SK-N-SH (cell line): ENCODE results near the gene CDK5RAP1. TPM values are rescaled to one million over a fixed set of nuclear protein-coding genes. Genes with fewer than 3 reads are reported as not detected.

Source experiments
- CTCF ChIA-PET: fragments of 300-600, 350-600 bp; formaldehyde crosslinking; extraction: SDS; loops from one replicate; lab custom pipeline; 2021; lab: Yijun Ruan, JAX
- POLR2A ChIA-PET: fragments of 350-600 bp; sonication (Branson Sonifier 250); formaldehyde crosslinking; extraction: SDS; loops from one replicate; lab custom pipeline; 2020; ENCODE audit warnings: antibody characterized with exemption, inconsistent platforms; lab: Yijun Ruan, JAX
- DNase-seq: peaks from one replicate; pipeline ENCODE4 v3.0.0; 2012
- H2AFZ ChIP-seq: fragments of 200-600 bp; sonication (generic); 2 replicates; pipeline ENCODE4 v1.8.1; 2016; ENCODE audit warnings: antibody characterized with exemption, mild to moderate bottlenecking, low read depth
- H3F3A ChIP-seq: fragments of 200-600 bp; sonication (generic); replicated peaks from 2 replicates; pipeline ENCODE3; 2016; ENCODE audit warnings: antibody characterized with exemption, mild to moderate bottlenecking; ENCODE audit not compliant: insufficient read depth
- H3K27ac ChIP-seq, 2 experiments: fragments of 200-500 bp in 1 of 2; fragments of 200-600 bp in 1 of 2; sonication (Bioruptor generic) in 1 of 2; sonication (generic), shearing (Covaris generic) in 1 of 2; 2 replicates each; pipeline versions ENCODE4 v1.5.1 to v1.6.1; 2014 to 2016; ENCODE audit warnings: low read depth in 2 of 2, inconsistent platforms in 1 of 2, low read length in 1 of 2, mild to moderate bottlenecking in 1 of 2, mixed read lengths in 1 of 2
- H3K27me3 ChIP-seq: fragments of 200-600 bp; sonication (generic), shearing (Covaris generic); 2 replicates; pipeline ENCODE4 v1.6.1; 2016; ENCODE audit warnings: mixed run types; ENCODE audit not compliant: insufficient read depth
- H3K36me3 ChIP-seq, 2 experiments: fragments of 200-500 bp in 1 of 2; fragments of 200-600 bp in 1 of 2; sonication (Bioruptor generic) in 1 of 2; sonication (generic) in 1 of 2; replicated peaks in 1 of 2; 2 replicates each; pipeline versions ENCODE3 to v1.5.1; 2014 to 2016; ENCODE audit warnings: low read length in 1 of 2, mild to moderate bottlenecking in 1 of 2; ENCODE audit not compliant: insufficient read depth in 2 of 2, control insufficient read depth in 1 of 2
- H3K4me1 ChIP-seq, 2 experiments: fragments of 200-500 bp in 1 of 2; fragments of 200-600 bp in 1 of 2; sonication (Bioruptor generic) in 1 of 2; sonication (generic), shearing (Covaris generic) in 1 of 2; 2 replicates each; pipeline versions ENCODE4 v1.5.1 to v1.6.1; 2014 to 2016; ENCODE audit warnings: low read depth in 1 of 2, low read length in 1 of 2, mixed run types in 1 of 2; ENCODE audit not compliant: insufficient read depth in 2 of 2, control insufficient read depth in 1 of 2
- H3K4me2 ChIP-seq: fragments of 200-600 bp; sonication (generic), shearing (Covaris generic); 2 replicates; pipeline ENCODE4 v1.6.1; 2017; ENCODE audit warnings: mixed run types
- H3K4me3 ChIP-seq, 2 experiments: fragments of 200-500 bp in 1 of 2; fragments of 200-600 bp in 1 of 2; sonication (Bioruptor generic) in 1 of 2; sonication (generic), shearing (Covaris generic) in 1 of 2; 2 replicates each; pipeline versions ENCODE4 v1.5.1 to v1.8.1; 2014 to 2016; ENCODE audit warnings: low read depth in 2 of 2, inconsistent platforms in 1 of 2, low read length in 1 of 2, mild to moderate bottlenecking in 1 of 2, mixed read lengths in 1 of 2, moderate library complexity in 1 of 2
- H3K79me2 ChIP-seq: fragments of 200-600 bp; sonication (generic); 2 replicates; pipeline ENCODE4 v1.8.1; 2017; ENCODE audit warnings: mild to moderate bottlenecking; ENCODE audit not compliant: insufficient read depth
- H3K9ac ChIP-seq: fragments of 200-600 bp; sonication (generic); 2 replicates; pipeline ENCODE4 v1.6.1; 2017; ENCODE audit warnings: mixed run types
- H3K9me2 ChIP-seq: fragments of 200-600 bp; sonication (generic); 2 replicates; pipeline ENCODE4 v1.6.1; 2017; ENCODE audit warnings: mixed run types
- H3K9me3 ChIP-seq: fragments of 200-600 bp; sonication (generic); 2 replicates; pipeline ENCODE4 v1.6.1; 2017; ENCODE audit warnings: mixed run types, mild to moderate bottlenecking, moderate library complexity
- H4K20me1 ChIP-seq: fragments of 200-600 bp; sonication (generic); 2 replicates; pipeline ENCODE4 v1.6.1; 2017; ENCODE audit warnings: mild to moderate bottlenecking, mixed run types; ENCODE audit not compliant: insufficient read depth
- CHD2 ChIP-seq: fragments of 150-350 bp; IDR thresholded peaks from 2 replicates; pipeline ENCODE4 v1.6.1; 2018; ENCODE audit warnings: low read length; ENCODE audit not compliant: partially characterized antibody
- CTCF ChIP-seq: fragments of 200-600 bp; sonication (generic); IDR thresholded peaks from 2 replicates; pipeline ENCODE4 v1.6.1; 2017; ENCODE audit warnings: antibody characterized with exemption, mild to moderate bottlenecking, moderate library complexity
- EZH2phosphoT487 ChIP-seq: fragments of 200-600 bp; sonication (generic); IDR thresholded peaks from 2 replicates; pipeline ENCODE4 v1.6.1; 2017; ENCODE audit warnings: low read depth, mixed run types, mild to moderate bottlenecking, antibody characterized with exemption, moderate library complexity, borderline replicate concordance
- FOSL2 ChIP-seq: IDR thresholded peaks from 2 replicates; pipeline ENCODE4 v1.4.0; 2012; ENCODE audit warnings: low read depth, mild to moderate bottlenecking, moderate library complexity, borderline replicate concordance
- GATA2 ChIP-seq: sonication (generic); formaldehyde crosslinking; IDR thresholded peaks from 2 replicates; pipeline ENCODE4 v1.5.0; 2020; ENCODE audit warnings: mild to moderate bottlenecking, missing genetic modification reagents
- MAX ChIP-seq: IDR thresholded peaks from 2 replicates; pipeline ENCODE4 v1.4.0; 2012; ENCODE audit warnings: low read depth
- NFIC ChIP-seq: IDR thresholded peaks from 2 replicates; pipeline ENCODE4 v1.4.0; 2012; ENCODE audit warnings: borderline replicate concordance
- NRF1 ChIP-seq: IDR thresholded peaks from 2 replicates; pipeline ENCODE4 v1.6.1; 2012; ENCODE audit warnings: low read depth, mild to moderate bottlenecking, low read length
- POLR2AphosphoS5 ChIP-seq: IDR thresholded peaks from 2 replicates; pipeline ENCODE4 v1.6.1; 2012; ENCODE audit warnings: low read depth, low read length
- SMC3 ChIP-seq: IDR thresholded peaks from 2 replicates; pipeline ENCODE4 v1.6.1; 2012; ENCODE audit warnings: low read depth, low read length, improper control_type of control experiment
- TCF12 ChIP-seq: IDR thresholded peaks from 2 replicates; pipeline ENCODE4 v1.4.0; 2012
- USF1 ChIP-seq: IDR thresholded peaks from 2 replicates; pipeline ENCODE4 v1.4.0; 2012; ENCODE audit warnings: low read depth, borderline replicate concordance
- USF2 ChIP-seq: fragments of 150-350 bp; IDR thresholded peaks from 2 replicates; pipeline ENCODE4 v1.6.1; 2017; ENCODE audit warnings: antibody characterized with exemption, low read length, low read depth, borderline replicate concordance
- ZBTB33 ChIP-seq: IDR thresholded peaks from 2 replicates; pipeline ENCODE4 v1.4.0; 2012; ENCODE audit warnings: low read depth, borderline replicate concordance
- WGBS: methylation state at CpG from one replicate; pipeline ENCODE4 v1.1.6; 2017; ENCODE audit warnings: low lambda C conversion rate; 5-methylcytosine and 5-hydroxymethylcytosine counted together
- polyA plus RNA-seq, 3 experiments: library from polyadenylated mRNA; depleted of rRNA; stranded (reverse); fragments of >200 nt; gene quantifications; 2 replicates each; pipeline ENCODE4 v1.2.3, GENCODE V29; 2012

Gene CDK5RAP1
- polyA plus RNA-seq, 1 of the 3 experiments (the other 2 are of a cell fraction): 30.5 TPM

GRCh38 chr20:33318096-33318429, 83.3 kb downstream of the CDK5RAP1 start:
- Histone ChIP-seq H3K4me1 (no peaks in the 10 kb centered on the region), H2AFZ (no peak overlapping the region), H3K27ac (no peak overlapping the region), H3K9me2 (no peaks in the 10 kb centered on the region), H3F3A (no peaks in the 10 kb centered on the region), H3K4me3 (no peak overlapping the region), H3K9ac (no peak overlapping the region), H3K79me2 (no peaks in the 10 kb centered on the region), H3K27me3 (peaks cover 23% of the 10 kb centered on the region; the same call in 1 of the 2 replicates), H3K36me3 (no peaks in the 10 kb centered on the region), H3K4me2 (no peak overlapping the region), H4K20me1 (no peaks in the 10 kb centered on the region), H3K9me3 (no peaks in the 10 kb centered on the region)
- TF ChIP-seq GATA2 (CRISPR knock-in tag) (no peak), MAX (no peak), TCF12 (no peak), USF1 (no peak), CTCF (no peak), USF2 (no peak), POLR2AphosphoS5 (no peak), SMC3 (no peak), EZH2phosphoT487 (no peak), ZBTB33 (no peak), NRF1 (no peak), NFIC (no peak), CHD2 (no peak), FOSL2 (no peak)
- 56% methylated on average over 4 of the region's 5 CpGs for WGBS
- CTCF ChIA-PET: no interaction called here
- POLR2A ChIA-PET: no interaction called here
- no peak for DNase-seq
